HepG2 (cell line): ENCODE data around the gene GRK4. TPM values are rescaled to one million over a fixed set of nuclear protein-coding genes. Genes with fewer than 3 reads are reported as not detected.

Experiments used
- HNRNPK ChIP-seq: fragments of 200-400 bp; formaldehyde crosslinking; IDR thresholded peaks from 2 replicates; pipeline ENCODE4 v1.6.1; 2018; ENCODE audit warnings: low read length, low read depth, moderate library complexity, mild to moderate bottlenecking; ENCODE audit not compliant: poor library complexity, severe bottlenecking
- HOXA7 ChIP-seq: sonication (generic); formaldehyde crosslinking; IDR thresholded peaks from 2 replicates; pipeline ENCODE4 v1.8.1; 2022; ENCODE audit warnings: mild to moderate bottlenecking, missing genetic modification reagents, moderate library complexity
- REPIN1 ChIP-seq: sonication (generic); formaldehyde crosslinking; IDR thresholded peaks from 2 replicates; pipeline ENCODE4 v1.8.0; 2022; ENCODE audit warnings: missing genetic modification reagents, low read depth, mild to moderate bottlenecking, borderline replicate concordance
- TARDBP ChIP-seq: sonication (generic); formaldehyde crosslinking; IDR thresholded peaks from 2 replicates; pipeline ENCODE4 v1.8.0; 2022; ENCODE audit warnings: mild to moderate bottlenecking, missing genetic modification reagents
- ZFX ChIP-seq: sonication (generic); formaldehyde crosslinking; IDR thresholded peaks from 2 replicates; pipeline ENCODE4 v1.4.0; 2020; ENCODE audit warnings: mild to moderate bottlenecking, low read depth, missing genetic modification reagents, moderate library complexity
- ZFYVE20 ChIP-seq: sonication (generic); formaldehyde crosslinking; IDR thresholded peaks from 2 replicates; pipeline ENCODE4 v1.8.0; 2023; ENCODE audit warnings: low read depth, mild to moderate bottlenecking, moderate library complexity, missing genetic modification reagents, borderline replicate concordance
- ZNF30 ChIP-seq: sonication (generic); formaldehyde crosslinking; IDR thresholded peaks from 2 replicates; pipeline ENCODE4 v1.5.0; 2020; ENCODE audit warnings: mild to moderate bottlenecking, missing genetic modification reagents
- ZNF34 ChIP-seq: sonication (generic); formaldehyde crosslinking; IDR thresholded peaks from 2 replicates; pipeline ENCODE4 v1.4.0; 2020; ENCODE audit warnings: mild to moderate bottlenecking, missing genetic modification reagents, borderline replicate concordance
- ZNF777 ChIP-seq: sonication (generic); formaldehyde crosslinking; IDR thresholded peaks from 2 replicates; pipeline ENCODE4 v1.4.0; 2020; ENCODE audit warnings: missing genetic modification reagents
- polyA plus RNA-seq, 8 experiments: library from polyadenylated mRNA; depleted of rRNA in 3 of 8; stranded (reverse) in 7 of 8; unstranded in 1 of 8; fragments of >200 nt; fragmentation: Illumina TruSeq in 4 of 8; extraction: Trizol in 4 of 8; gene quantifications; 2 replicates each; pipeline versions ENCODE4 v1.2.1 to v1.2.3, GENCODE V29; 2011 to 2016; ENCODE audit warnings: low read depth in 4 of 8, missing spikeins in 1 of 8, mixed read lengths in 1 of 8; ENCODE audit not compliant: insufficient read depth in 1 of 8
- total RNA-seq, 5 experiments: library from RNA; depleted of rRNA; stranded (reverse); fragments of >200 nt; fragmentation: Illumina TruSeq; extraction: Trizol; gene quantifications; 2 replicates each; pipeline ENCODE4 v1.2.3, GENCODE V29; 2016; ENCODE audit warnings: low read depth in 1 of 5
- TF ChIP-seq, protein P1 (sequence below): IDR thresholded peaks from 2 replicates; pipeline ENCODE4 v1.6.1; 2016; ENCODE audit warnings: low read depth
- TF ChIP-seq, protein P2 (sequence below): sonication (generic); formaldehyde crosslinking; IDR thresholded peaks from 2 replicates; pipeline ENCODE4 v1.5.0; 2020; ENCODE audit warnings: missing genetic modification reagents
- TF ChIP-seq, protein P3 (sequence below): sonication (generic); formaldehyde crosslinking; IDR thresholded peaks from 2 replicates; pipeline ENCODE4 v1.5.1; 2020; ENCODE audit warnings: missing genetic modification reagents, mild to moderate bottlenecking, borderline replicate concordance
- TF ChIP-seq, protein P4 (sequence below): sonication (generic); formaldehyde crosslinking; IDR thresholded peaks from 2 replicates; pipeline ENCODE4 v1.4.0; 2020; ENCODE audit warnings: missing genetic modification reagents

The GRK4 gene
- total and polyA plus RNA-seq, 2 of the 13 experiments (the other 11 are each of a cell fraction or from before 2014, with no cell fraction given): 1.8 to 2.0 TPM

DNA sequence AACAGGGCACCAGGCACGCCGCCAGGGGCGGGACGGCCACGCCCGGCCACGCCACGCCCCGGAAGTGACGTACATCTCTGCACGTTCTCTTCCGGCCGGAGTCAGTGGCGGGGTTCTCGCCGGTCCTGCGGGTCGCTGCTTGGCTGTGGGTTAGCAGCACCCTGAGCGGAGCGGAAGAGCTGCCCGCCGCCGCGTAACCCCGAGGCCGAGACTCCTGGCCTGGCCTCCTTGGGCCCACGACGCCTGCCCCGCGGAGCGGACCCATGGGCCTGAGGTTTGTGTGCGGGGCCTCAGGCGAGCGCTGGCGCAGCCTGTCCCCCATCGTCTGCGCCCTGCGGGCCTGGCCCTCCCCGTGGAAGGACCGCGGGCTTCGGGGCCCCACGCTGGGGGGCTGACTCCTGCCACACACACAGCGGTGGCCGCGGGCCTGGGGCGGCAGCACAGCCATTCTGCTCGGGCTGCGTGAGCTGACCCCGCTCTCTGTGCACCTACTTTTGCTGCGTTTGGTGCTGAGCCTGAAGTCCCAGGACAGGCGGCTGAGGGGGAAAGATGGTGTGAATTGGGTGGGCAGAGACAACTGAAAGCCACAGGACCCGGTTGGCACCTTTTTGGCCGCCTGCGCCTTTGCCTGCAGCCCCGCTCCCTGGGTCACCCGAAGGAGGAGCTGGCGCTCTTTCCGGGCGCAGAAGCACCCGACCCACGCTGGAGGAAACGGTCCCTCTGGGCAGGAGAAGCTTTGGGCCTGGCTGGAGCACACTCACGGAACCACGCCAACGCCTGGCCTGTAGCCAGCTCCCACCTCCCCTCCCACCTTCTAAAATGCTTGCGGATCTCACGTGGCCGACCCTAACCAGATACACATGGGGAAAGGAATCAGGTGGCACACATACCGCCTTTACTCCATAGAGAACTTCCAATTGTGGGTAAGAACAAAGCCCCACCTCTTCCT is 28.3 kb upstream of the GRK4 start (continued):
- TF ChIP-seq, protein P1, sequence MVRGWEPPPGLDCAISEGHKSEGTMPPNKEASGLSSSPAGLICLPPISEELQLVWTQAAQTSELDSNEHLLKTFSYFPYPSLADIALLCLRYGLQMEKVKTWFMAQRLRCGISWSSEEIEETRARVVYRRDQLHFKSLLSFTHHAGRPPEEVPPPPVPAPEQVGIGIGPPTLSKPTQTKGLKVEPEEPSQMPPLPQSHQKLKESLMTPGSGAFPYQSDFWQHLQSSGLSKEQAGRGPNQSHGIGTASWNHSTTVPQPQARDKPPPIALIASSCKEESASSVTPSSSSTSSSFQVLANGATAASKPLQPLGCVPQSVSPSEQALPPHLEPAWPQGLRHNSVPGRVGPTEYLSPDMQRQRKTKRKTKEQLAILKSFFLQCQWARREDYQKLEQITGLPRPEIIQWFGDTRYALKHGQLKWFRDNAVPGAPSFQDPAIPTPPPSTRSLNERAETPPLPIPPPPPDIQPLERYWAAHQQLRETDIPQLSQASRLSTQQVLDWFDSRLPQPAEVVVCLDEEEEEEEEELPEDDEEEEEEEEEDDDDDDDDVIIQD (CRISPR knock-in tag): no peak
- TF ChIP-seq HOXA7 (CRISPR knock-in tag): no peak
- TF ChIP-seq, protein P2, sequence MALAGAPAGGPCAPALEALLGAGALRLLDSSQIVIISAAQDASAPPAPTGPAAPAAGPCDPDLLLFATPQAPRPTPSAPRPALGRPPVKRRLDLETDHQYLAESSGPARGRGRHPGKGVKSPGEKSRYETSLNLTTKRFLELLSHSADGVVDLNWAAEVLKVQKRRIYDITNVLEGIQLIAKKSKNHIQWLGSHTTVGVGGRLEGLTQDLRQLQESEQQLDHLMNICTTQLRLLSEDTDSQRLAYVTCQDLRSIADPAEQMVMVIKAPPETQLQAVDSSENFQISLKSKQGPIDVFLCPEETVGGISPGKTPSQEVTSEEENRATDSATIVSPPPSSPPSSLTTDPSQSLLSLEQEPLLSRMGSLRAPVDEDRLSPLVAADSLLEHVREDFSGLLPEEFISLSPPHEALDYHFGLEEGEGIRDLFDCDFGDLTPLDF (CRISPR knock-in tag): no peak; the same call in 1 of the 2 replicates
- 0 out of 2 replicates have a peak, but pooled peaks have one; percentile 38 for TF ChIP-seq REPIN1 (CRISPR knock-in tag)
- no peak for TF ChIP-seq ZNF34 (CRISPR knock-in tag)
- TF ChIP-seq ZNF777 (CRISPR knock-in tag): no peak
- TF ChIP-seq, protein P3, sequence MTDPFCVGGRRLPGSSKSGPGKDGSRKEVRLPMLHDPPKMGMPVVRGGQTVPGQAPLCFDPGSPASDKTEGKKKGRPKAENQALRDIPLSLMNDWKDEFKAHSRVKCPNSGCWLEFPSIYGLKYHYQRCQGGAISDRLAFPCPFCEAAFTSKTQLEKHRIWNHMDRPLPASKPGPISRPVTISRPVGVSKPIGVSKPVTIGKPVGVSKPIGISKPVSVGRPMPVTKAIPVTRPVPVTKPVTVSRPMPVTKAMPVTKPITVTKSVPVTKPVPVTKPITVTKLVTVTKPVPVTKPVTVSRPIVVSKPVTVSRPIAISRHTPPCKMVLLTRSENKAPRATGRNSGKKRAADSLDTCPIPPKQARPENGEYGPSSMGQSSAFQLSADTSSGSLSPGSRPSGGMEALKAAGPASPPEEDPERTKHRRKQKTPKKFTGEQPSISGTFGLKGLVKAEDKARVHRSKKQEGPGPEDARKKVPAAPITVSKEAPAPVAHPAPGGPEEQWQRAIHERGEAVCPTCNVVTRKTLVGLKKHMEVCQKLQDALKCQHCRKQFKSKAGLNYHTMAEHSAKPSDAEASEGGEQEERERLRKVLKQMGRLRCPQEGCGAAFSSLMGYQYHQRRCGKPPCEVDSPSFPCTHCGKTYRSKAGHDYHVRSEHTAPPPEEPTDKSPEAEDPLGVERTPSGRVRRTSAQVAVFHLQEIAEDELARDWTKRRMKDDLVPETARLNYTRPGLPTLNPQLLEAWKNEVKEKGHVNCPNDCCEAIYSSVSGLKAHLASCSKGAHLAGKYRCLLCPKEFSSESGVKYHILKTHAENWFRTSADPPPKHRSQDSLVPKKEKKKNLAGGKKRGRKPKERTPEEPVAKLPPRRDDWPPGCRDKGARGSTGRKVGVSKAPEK (CRISPR knock-in tag): no peak
- TF ChIP-seq ZFX (CRISPR knock-in tag): peak; percentile 94
- no peak for TF ChIP-seq ZNF30 (CRISPR knock-in tag)
- TF ChIP-seq TARDBP: no peak
- no peak for TF ChIP-seq ZFYVE20 (CRISPR knock-in tag)
- TF ChIP-seq HNRNPK: no peak
- TF ChIP-seq, protein P4, sequence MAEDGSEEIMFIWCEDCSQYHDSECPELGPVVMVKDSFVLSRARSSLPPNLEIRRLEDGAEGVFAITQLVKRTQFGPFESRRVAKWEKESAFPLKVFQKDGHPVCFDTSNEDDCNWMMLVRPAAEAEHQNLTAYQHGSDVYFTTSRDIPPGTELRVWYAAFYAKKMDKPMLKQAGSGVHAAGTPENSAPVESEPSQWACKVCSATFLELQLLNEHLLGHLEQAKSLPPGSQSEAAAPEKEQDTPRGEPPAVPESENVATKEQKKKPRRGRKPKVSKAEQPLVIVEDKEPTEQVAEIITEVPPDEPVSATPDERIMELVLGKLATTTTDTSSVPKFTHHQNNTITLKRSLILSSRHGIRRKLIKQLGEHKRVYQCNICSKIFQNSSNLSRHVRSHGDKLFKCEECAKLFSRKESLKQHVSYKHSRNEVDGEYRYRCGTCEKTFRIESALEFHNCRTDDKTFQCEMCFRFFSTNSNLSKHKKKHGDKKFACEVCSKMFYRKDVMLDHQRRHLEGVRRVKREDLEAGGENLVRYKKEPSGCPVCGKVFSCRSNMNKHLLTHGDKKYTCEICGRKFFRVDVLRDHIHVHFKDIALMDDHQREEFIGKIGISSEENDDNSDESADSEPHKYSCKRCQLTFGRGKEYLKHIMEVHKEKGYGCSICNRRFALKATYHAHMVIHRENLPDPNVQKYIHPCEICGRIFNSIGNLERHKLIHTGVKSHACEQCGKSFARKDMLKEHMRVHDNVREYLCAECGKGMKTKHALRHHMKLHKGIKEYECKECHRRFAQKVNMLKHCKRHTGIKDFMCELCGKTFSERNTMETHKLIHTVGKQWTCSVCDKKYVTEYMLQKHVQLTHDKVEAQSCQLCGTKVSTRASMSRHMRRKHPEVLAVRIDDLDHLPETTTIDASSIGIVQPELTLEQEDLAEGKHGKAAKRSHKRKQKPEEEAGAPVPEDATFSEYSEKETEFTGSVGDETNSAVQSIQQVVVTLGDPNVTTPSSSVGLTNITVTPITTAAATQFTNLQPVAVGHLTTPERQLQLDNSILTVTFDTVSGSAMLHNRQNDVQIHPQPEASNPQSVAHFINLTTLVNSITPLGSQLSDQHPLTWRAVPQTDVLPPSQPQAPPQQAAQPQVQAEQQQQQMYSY: no peak
